Measurements from ENCODE around the gene MUC5B.
"Not testable (repeated sequence)": the region's sequence is repeated elsewhere in the genome, so short reads cannot be mapped to it uniquely, and the experiment has no call there.

The MUC5B gene

GRCh38 chr11:1222491-1223345, at the start of gene MUC5B:
TSS of gene MUC5B (plus strand) at chr11:1223066. CDS start at chr11:1223124, 58 bp downstream.
- DNase-seq: no peak

- DNase-seq: not testable (repeated sequence)
Measured at GRCh38 chr11:1173396-1173795, 49.5 kb upstream of the MUC5B start.

GRCh38 chr11:1174441-1175370, 48.2 kb upstream of the MUC5B start:
- no peak for DNase-seq

- DNase-seq: no peak
Measured at GRCh38 chr11:1175461-1176223, 47.2 kb upstream of the MUC5B start.

- no peak for DNase-seq
Measured at GRCh38 chr11:1176224-1177019, 46.4 kb upstream of the MUC5B start.

- no peak for DNase-seq
Measured at GRCh38 chr11:1177020-1177770, 45.7 kb upstream of the MUC5B start.

- DNase-seq: no peak
Measured at GRCh38 chr11:1177771-1178090, 45.1 kb upstream of the MUC5B start.

GRCh38 chr11:1178201-1178885, 44.5 kb upstream of the MUC5B start:
- no peak for DNase-seq

GRCh38 chr11:1178906-1179305, 44.0 kb upstream of the MUC5B start:
- no peak for DNase-seq

GRCh38 chr11:1179641-1180040, 43.2 kb upstream of the MUC5B start:
- DNase-seq: no peak

- no peak for DNase-seq
Measured at GRCh38 chr11:1180171-1180570, 42.7 kb upstream of the MUC5B start.

GRCh38 chr11:1180947-1181391, 41.9 kb upstream of the MUC5B start:
- no peak for DNase-seq

GRCh38 chr11:1181420-1181819, 41.4 kb upstream of the MUC5B start:
- no peak for DNase-seq

GRCh38 chr11:1181853-1182535, 40.9 kb upstream of the MUC5B start:
- no peak for DNase-seq

GRCh38 chr11:1184139-1184538, 38.7 kb upstream of the MUC5B start:
- not testable (repeated sequence) for DNase-seq

GRCh38 chr11:1188451-1189130, 34.3 kb upstream of the MUC5B start:
- DNase-seq: not testable (repeated sequence)

GRCh38 chr11:1189816-1190215, 33.0 kb upstream of the MUC5B start:
- DNase-seq: not testable (repeated sequence)
